ENCODE data around the gene TMEM220.

- TF ChIP-seq POLR2A (IDR thresholded peaks at IDR 0.05; ENCODE audit: low read depth, low read length) (no peak), CTCF (conservative IDR thresholded peaks at IDR 0.05; ENCODE audit: low read depth, low read length) (no peak), RCOR1 (IDR thresholded peaks at IDR 0.05; ENCODE audit: insufficient replicate concordance, low read length) (no peak), USF2 (IDR thresholded peaks at IDR 0.05; ENCODE audit: low read depth, low read length) (no peak)
These were observed 41.3 kb upstream of the TMEM220 start for GRCh38 chr17:10771148-10771547.

Measured in IMR-90 (cell line).